ENCODE measurements around the gene CCDC85A. TPM values are rescaled to one million over a fixed set of nuclear protein-coding genes. Genes with fewer than 3 reads are reported as not detected.

Gene CCDC85A
- total and polyA plus RNA-seq, 2 of the 4 experiments (the other 2 are of a cell fraction), result 1.1 to 2.2 TPM

GRCh38 chr2:56344771-56345170 is 161.0 kb downstream of the CCDC85A start:
- no TSS peak for BruUV-seq (replicated peaks)

More at GRCh38 chr2:56344771-56345170, 161.0 kb downstream of the CCDC85A start:
- no peaks in the 10 kb centered on the region for H3K4me1 ChIP-seq (ENCODE audit: control insufficient read depth, insufficient read depth, low read length)
- H4K5ac ChIP-seq (ENCODE audit: low read depth, low read length), result no peak overlapping the region
- no peaks in the 10 kb centered on the region for H3K79me1 ChIP-seq (ENCODE audit: low read depth in 1 of 2, low read length in 2 of 2)
- no peak overlapping the region for H2AFZ ChIP-seq (replicated peaks; ENCODE audit: low read length, poor library complexity)
- H2BK5ac ChIP-seq (ENCODE audit: low read depth, low read length, poor library complexity, severe bottlenecking), result no peak overlapping the region
- no peak overlapping the region for H4K91ac ChIP-seq (ENCODE audit: insufficient read depth, low read depth, low read length)
- no peak overlapping the region for H2BK15ac ChIP-seq (ENCODE audit: low read depth, low read length)
- no peak overlapping the region for H2AK9ac ChIP-seq (replicated peaks; ENCODE audit: low read depth, low read length, poor library complexity)
- CTCF ChIA-PET, result no interaction called here
- POLR2A ChIA-PET (ENCODE audit: unreplicated experiment), result no interaction called here
- H3K14ac ChIP-seq (replicated peaks; ENCODE audit: low read depth, low read length), result no peak overlapping the region
- dilution Hi-C loops (cut with HindIII; ENCODE audit: low sequenced_read_pairs, unreplicated experiment), result no loop called here
- ATAC-seq (ENCODE audit: low read depth), result no peak
- H2BK20ac ChIP-seq (ENCODE audit: low read depth, low read length), result no peak overlapping the region
- H2AK5ac ChIP-seq (ENCODE audit: low read depth, low read length), result no peak overlapping the region
- no peak overlapping the region for H3K4me2 ChIP-seq (ENCODE audit: low read depth, low read length)
- no CpG with 5 or more reads among the region's 1 CpG for WGBS, 2 experiments (ENCODE audit: extremely low coverage in 2 of 2, insufficient read length in 1 of 2)
- H3K9me1 ChIP-seq (ENCODE audit: insufficient read depth, low read length), result no peaks in the 10 kb centered on the region
- no peak overlapping the region for H3K56ac ChIP-seq (ENCODE audit: extremely low read depth, insufficient read depth, low read length)
- in situ Hi-C loops (cut with MboI; ENCODE audit: low sequenced_read_pairs), result no loop called here
- no peak overlapping the region for H2BK120ac ChIP-seq (ENCODE audit: low read depth, low read length)
- no peaks in the 10 kb centered on the region for H3K36me3 ChIP-seq (ENCODE audit: control insufficient read depth, insufficient read depth, low read length)
- H3K9me3 ChIP-seq (ENCODE audit: control insufficient read depth, insufficient read depth, low read length), result peaks cover 5% of the 10 kb centered on the region; the same call in 1 of the 2 replicates
- no peaks in the 10 kb centered on the region for H3K27me3 ChIP-seq (ENCODE audit: control insufficient read depth, insufficient read depth, low read length)
- H4K8ac ChIP-seq (ENCODE audit: low read depth in 2 of 2, low read length in 2 of 2), result no peak overlapping the region
- intact Hi-C loops (cut with micrococcal nuclease), result no loop called here
- H3K18ac ChIP-seq (ENCODE audit: low read depth, low read length), result no peak overlapping the region
- H3K4me3 ChIP-seq (ENCODE audit: insufficient read depth, low read depth, low read length), result no peak overlapping the region
- DNase-seq, result no peak
- H4K20me1 ChIP-seq (ENCODE audit: insufficient read depth, low read length), result no peaks in the 10 kb centered on the region
- no peak for TF ChIP-seq ELK1 (IDR thresholded peaks at IDR 0.05; ENCODE audit: borderline replicate concordance, low read depth, low read length)
- TF ChIP-seq MAFK (IDR thresholded peaks at IDR 0.05; ENCODE audit: low read depth, low read length), result peak; percentile 51
- H3K4ac ChIP-seq (ENCODE audit: low read depth, low read length), result no peak overlapping the region
- H3K27ac ChIP-seq (ENCODE audit: insufficient read depth, low read length), result no peak overlapping the region
- H3K23ac ChIP-seq (ENCODE audit: low read depth, low read length), result no peak overlapping the region
- no peak overlapping the region for H3K9ac ChIP-seq (ENCODE audit: low read depth, low read length)

Data from IMR-90 (cell line).